Tongue (tissue), 2 donors: Measurements from ENCODE around the gene SLAIN1. TPM values are rescaled to one million over a fixed set of nuclear protein-coding genes. Genes with fewer than 3 reads are reported as not detected.

Experiments used
- small RNA-seq: library from RNA; depleted of rRNA; stranded (forward); fragments of <200 nt; gene quantifications from one replicate; pipeline ENCODE3, GENCODE V24; 2014; ENCODE audit warnings: low replicate concordance
- total RNA-seq: library from RNA; depleted of rRNA; stranded (reverse); fragments of >200 nt; gene quantifications from one replicate; pipeline ENCODE4 v1.2.3, GENCODE V29; 2014

Gene SLAIN1
- total RNA-seq, 1 donor from 2014 or later = 8.9 TPM

Small RNA genes lying within 50 kb of the gene (small RNA-seq; reads per million reads assigned to genes)
- gene MIR3665 (not detected), gene SPTLC1P5 (not detected)

Other genes starting within 250 kb of the SLAIN1 start
- gene SCEL, start 162.0 kb upstream of the SLAIN1 start, total RNA-seq = 61.7 TPM
- gene EDNRB, start 221.1 kb downstream of the SLAIN1 start, total RNA-seq = 39.4 TPM